SU-DHL-6 (cell line): ENCODE data around the gene ARL13B.

Experiments used
- CTCF ChIP-seq: fragments of 200-600 bp; sonication (generic); IDR thresholded peaks from one replicate; pipeline ENCODE4 v1.5.1; 2017; ENCODE audit warnings: antibody characterized with exemption, mild to moderate bottlenecking, low read length, moderate library complexity; ENCODE audit not compliant: insufficient read depth, poor library complexity, severe bottlenecking
- EZH2phosphoT487 ChIP-seq: fragments of 200-600 bp; sonication (generic), shearing (Covaris generic); conservative IDR thresholded peaks from 2 replicates; pipeline ENCODE4 v1.6.1; 2018; ENCODE audit warnings: mild to moderate bottlenecking, antibody characterized with exemption, low read length, moderate library complexity, mixed read lengths

- TF ChIP-seq CTCF = no peak
- no peak for TF ChIP-seq EZH2phosphoT487
These were observed 35.1 kb downstream of the ARL13B start for GRCh38 chr3:94015025-94015424.
